COLO668 (cell line): ENCODE data around the gene NR2C2.
"Not testable (repeated sequence)": the region's sequence is repeated elsewhere in the genome, so short reads cannot be mapped to it uniquely, and the experiment has no call there.

Experiments
- DNase-seq: peaks from one replicate; lab custom pipeline; 2025; ENCODE audit not compliant: unreplicated experiment; lab: John Stamatoyannopoulos, UW

Gene NR2C2

GRCh38 chr3:14947100-14947885 lies at the start of gene NR2C2:
TSS of gene NR2C2 (plus strand) at chr3:14947583. CDS start at chr3:15003915, 56,332 bp downstream.
- DNase-seq: peak; percentile 86

- DNase-seq: no peak
These were observed 48.5 kb upstream of the NR2C2 start for GRCh38 chr3:14898929-14899328.

GRCh38 chr3:14899993-14900618 lies 47.3 kb upstream of the NR2C2 start:
- peak; percentile 12 for DNase-seq

GRCh38 chr3:14900881-14901873 lies 46.2 kb upstream of the NR2C2 start:
- no peak for DNase-seq

- DNase-seq: no peak
These were observed 44.7 kb upstream of the NR2C2 start for GRCh38 chr3:14902719-14903118.

- not testable (repeated sequence) for DNase-seq
These were observed 43.9 kb upstream of the NR2C2 start for GRCh38 chr3:14903501-14903900.

- DNase-seq: no peak
These were observed 42.2 kb upstream of the NR2C2 start for GRCh38 chr3:14905055-14905657.

- no peak for DNase-seq
These were observed 40.9 kb upstream of the NR2C2 start for GRCh38 chr3:14906355-14906971.

GRCh38 chr3:14907043-14907966 lies 40.1 kb upstream of the NR2C2 start:
- no peak for DNase-seq

GRCh38 chr3:14909250-14909649 lies 38.1 kb upstream of the NR2C2 start:
- no peak for DNase-seq

GRCh38 chr3:14911651-14912050 lies 35.7 kb upstream of the NR2C2 start:
- no peak for DNase-seq

GRCh38 chr3:14913071-14913925 lies 34.1 kb upstream of the NR2C2 start:
- DNase-seq: no peak

GRCh38 chr3:14913926-14914778 lies 33.2 kb upstream of the NR2C2 start:
- DNase-seq: no peak

- DNase-seq: no peak
These were observed 32.6 kb upstream of the NR2C2 start for GRCh38 chr3:14914779-14915117.

- DNase-seq: no peak
These were observed 31.7 kb upstream of the NR2C2 start for GRCh38 chr3:14915636-14916222.

GRCh38 chr3:14918356-14918860 lies 29.0 kb upstream of the NR2C2 start:
- DNase-seq: no peak

- no peak for DNase-seq
These were observed 26.8 kb upstream of the NR2C2 start for GRCh38 chr3:14920536-14920935.
